CD4-positive, alpha-beta T cell (primary cell): ENCODE results near the gene MFAP5. TPM values are rescaled to one million over a fixed set of nuclear protein-coding genes. Genes with fewer than 3 reads are reported as not detected.

ENCODE experiments used
- ATAC-seq: fragments of 200-7000 bp; cut with Tn5 transposase; one replicate; pipeline ENCODE4 v1.10.0; 2022; ENCODE audit warnings: mild to moderate bottlenecking; ENCODE audit not compliant: poor library complexity
- CTCF ChIA-PET: fragments of 350-600 bp; sonication (Branson Sonifier 250); formaldehyde crosslinking; loops from one replicate; lab custom pipeline; 2021; ENCODE audit warnings: antibody characterized with exemption, inconsistent platforms; lab: Charles Lee
- POLR2A ChIA-PET: fragments of 350-600 bp; sonication (Branson Sonifier 250); formaldehyde crosslinking; loops from one replicate; lab custom pipeline; 2021; ENCODE audit warnings: antibody characterized with exemption, inconsistent platforms; lab: Charles Lee
- DNase-seq, 14 experiments: peaks; one replicate each; pipeline ENCODE4 v3.0.0-alpha.2; 2013 to 2020; ENCODE audit warnings: mixed read lengths in 2 of 14
- H3K27ac ChIP-seq, 2 donors: one replicate each; pipeline versions ENCODE4 v1.5.1 to v1.7.0; 2013; ENCODE audit warnings: low read length in 2 of 2, low read depth in 1 of 2, mild to moderate bottlenecking in 1 of 2
- H3K27me3 ChIP-seq, 2 experiments: 1 replicate in 1 of 2; 2 replicates in 1 of 2; pipeline versions ENCODE4 v1.6.1 to v1.7.0; 2013; ENCODE audit warnings: low read length in 2 of 2, control low read depth in 1 of 2, mild to moderate bottlenecking in 1 of 2, moderate library complexity in 1 of 2; ENCODE audit not compliant: insufficient read depth in 2 of 2, control insufficient read depth in 1 of 2
- H3K36me3 ChIP-seq: one replicate; pipeline ENCODE4 v1.6.1; 2013; ENCODE audit warnings: low read length, control low read depth; ENCODE audit not compliant: insufficient read depth
- H3K4me1 ChIP-seq: one replicate; pipeline ENCODE4 v1.6.1; 2013; ENCODE audit warnings: low read length, control low read depth; ENCODE audit not compliant: insufficient read depth
- H3K4me3 ChIP-seq: one replicate; pipeline ENCODE4 v1.5.1; 2013; ENCODE audit warnings: mild to moderate bottlenecking, low read length, moderate library complexity
- H3K9me3 ChIP-seq, 2 experiments: 1 replicate in 1 of 2; 2 replicates in 1 of 2; pipeline versions ENCODE4 v1.6.1 to v1.7.0; 2013; ENCODE audit warnings: low read length in 2 of 2, mild to moderate bottlenecking in 2 of 2, control low read depth in 1 of 2, moderate library complexity in 1 of 2; ENCODE audit not compliant: control insufficient read depth in 1 of 2, insufficient read depth in 1 of 2
- H3K27ac Mint-ChIP-seq: one replicate; pipeline ENCODE4 v1.8.0; 2020; ENCODE audit warnings: mixed read lengths
- H3K27me3 Mint-ChIP-seq: one replicate; pipeline ENCODE4 v1.8.0; 2021; ENCODE audit warnings: mixed read lengths
- H3K36me3 Mint-ChIP-seq: one replicate; pipeline ENCODE4 v1.8.0; 2021; ENCODE audit warnings: low read depth, mixed read lengths
- H3K4me1 Mint-ChIP-seq: one replicate; pipeline ENCODE4 v1.8.0; 2021; ENCODE audit warnings: low read depth, mixed read lengths
- H3K4me3 Mint-ChIP-seq: one replicate; pipeline ENCODE4 v1.8.0; 2020; ENCODE audit warnings: mild to moderate bottlenecking, mixed read lengths
- H3K9me3 Mint-ChIP-seq: one replicate; pipeline ENCODE4 v1.8.0; 2020; ENCODE audit warnings: mixed read lengths
- CTCF ChIP-seq: fragments of 200-600 bp; IDR thresholded peaks from one replicate; pipeline ENCODE4 v1.8.0; 2022; ENCODE audit warnings: antibody characterized with exemption, mild to moderate bottlenecking
- intact Hi-C, 2 experiments: fragments of 100-400 bp; cut with DNase I in 1 of 2; cut with micrococcal nuclease in 1 of 2; formaldehyde crosslinking; loops; one replicate each; pipeline versions ENCODE4 v1.15.1 to v1.9.0; 2023 to 2025; cut with DNase I, micrococcal nuclease
- total RNA-seq, 174 experiments: library from RNA in 2 of 174; stranded (reverse) in 2 of 174; gene quantifications; one replicate each; pipeline ENCODE4 v1.2.3 and lab custom pipeline; 2021 to 2026

Gene MFAP5
- total RNA-seq, 2 experiments from 2014 or later, result not detected

- H3K9me3 ChIP-seq, result no peaks in the 10 kb centered on the region
- no peaks in the 10 kb centered on the region for H3K27me3 ChIP-seq
- H3K4me1 ChIP-seq, result peaks cover 5% of the 10 kb centered on the region
- no peaks in the 10 kb centered on the region for H3K36me3 ChIP-seq
- TF ChIP-seq CTCF, result no peak
- no peak for ATAC-seq
- H3K27ac ChIP-seq, result no peak overlapping the region
- no peak overlapping the region for H3K4me3 Mint-ChIP-seq
- POLR2A ChIA-PET, result no interaction called here
- intact Hi-C loops, result loop anchor here in 1 of 2 experiments (10.0 kb wide), 2 partner anchors 145 to 1505 kb away; partner anchors contain the start of gene CLEC4E
- no peak overlapping the region for H3K27ac Mint-ChIP-seq
- H3K4me1 Mint-ChIP-seq, result peaks cover 16% of the 10 kb centered on the region
- CTCF ChIA-PET, result no interaction called here
- no peaks in the 10 kb centered on the region for H3K9me3 Mint-ChIP-seq
- no peaks in the 10 kb centered on the region for H3K36me3 Mint-ChIP-seq
- no peaks in the 10 kb centered on the region for H3K27me3 Mint-ChIP-seq
- no peak overlapping the region for H3K4me3 ChIP-seq
- no peak for DNase-seq
These were observed 27.1 kb upstream of the MFAP5 start for GRCh38 chr12:8689681-8690080.

DNA sequence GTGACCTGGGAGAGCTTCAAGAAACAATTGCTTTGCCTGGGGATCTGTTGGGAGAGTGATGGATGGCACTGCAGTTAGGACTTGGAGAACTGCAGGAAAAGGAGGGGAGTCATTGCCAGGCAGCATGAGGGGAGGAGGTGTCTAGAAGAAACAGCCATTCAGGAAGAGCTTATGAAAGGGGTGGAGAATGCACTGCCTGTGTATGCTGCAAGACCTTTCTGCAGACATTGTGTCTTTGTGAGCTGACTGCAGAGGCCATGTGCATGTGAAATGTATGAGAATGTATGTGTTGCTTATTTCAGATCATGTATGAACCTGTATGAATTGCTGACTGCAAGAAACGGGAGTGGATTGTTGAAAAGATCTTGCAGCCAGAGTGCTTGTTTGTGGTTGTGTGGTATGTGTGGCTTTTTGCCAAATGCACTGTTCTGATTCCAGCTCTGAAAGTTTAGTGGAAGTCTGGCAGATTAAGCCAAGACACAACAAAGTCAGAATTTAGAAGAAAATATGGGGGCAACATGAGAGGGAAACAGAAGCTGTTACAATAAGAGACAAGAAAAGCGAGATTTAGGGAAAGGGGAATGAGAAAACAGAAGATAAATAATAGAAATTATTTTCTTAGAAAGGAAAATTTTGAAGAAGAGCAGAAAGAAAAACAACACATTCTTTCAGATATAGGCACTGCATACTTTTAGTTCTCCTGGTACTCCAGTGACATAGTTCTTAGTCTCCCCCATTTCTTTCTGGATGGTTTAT lies 25.4 kb upstream of the MFAP5 start:
- H3K4me3 ChIP-seq, result no peak overlapping the region
- no peaks in the 10 kb centered on the region for H3K27me3 ChIP-seq
- H3K9me3 ChIP-seq, result no peaks in the 10 kb centered on the region
- H3K36me3 ChIP-seq, result no peaks in the 10 kb centered on the region
- H3K27ac ChIP-seq, result no peak overlapping the region
- Mint-ChIP-seq H3K4me3 (no peak overlapping the region), H3K4me1 (peaks cover 14% of the 10 kb centered on the region), H3K27me3 (no peaks in the 10 kb centered on the region), H3K36me3 (no peaks in the 10 kb centered on the region), H3K27ac (no peak overlapping the region), H3K9me3 (no peaks in the 10 kb centered on the region)
- ATAC-seq (peak; percentile 41), DNase-seq (peak in 2 of 14 experiments; percentile 7 to 19)
- no peak for TF ChIP-seq CTCF
- peaks cover 5% of the 10 kb centered on the region for H3K4me1 ChIP-seq
- intact Hi-C loops, result loop anchor here in 1 of 2 experiments (10.0 kb wide), 1 partner anchor 143 kb away; the partner anchor contains the start of gene CLEC4E
- ChIA-PET POLR2A (interaction anchor here (0.6 to 1.2 kb wide), 5 partner anchors 10 to 263 kb away, joined by 3 to 5 read pairs (median 3); partner anchors contain the start of gene RIMKLB), CTCF (interaction anchor here (0.6 kb wide), 1 partner anchor 117 kb away, joined by 3 read pairs; no protein-coding TSS in a partner anchor)

- Mint-ChIP-seq H3K36me3 (no peaks in the 10 kb centered on the region), H3K9me3 (no peaks in the 10 kb centered on the region), H3K4me1 (peaks cover 5% of the 10 kb centered on the region), H3K27ac (no peak overlapping the region), H3K27me3 (no peaks in the 10 kb centered on the region), H3K4me3 (no peak overlapping the region)
- Histone ChIP-seq H3K4me3 (no peak overlapping the region), H3K4me1 (peaks cover 9% of the 10 kb centered on the region), H3K27ac (no peak overlapping the region), H3K9me3 (no peaks in the 10 kb centered on the region), H3K36me3 (no peaks in the 10 kb centered on the region), H3K27me3 (no peaks in the 10 kb centered on the region)
- POLR2A ChIA-PET, result no interaction called here
- CTCF ChIA-PET, result interaction anchor here (1.9 kb wide), 1 partner anchor 206 kb away, joined by 4 read pairs; no protein-coding TSS in a partner anchor
- no peak for TF ChIP-seq CTCF
- no peak for DNase-seq
- ATAC-seq, result no peak
- intact Hi-C loops, result loop anchor here in 1 of 2 experiments (10.0 kb wide), 1 partner anchor 140 kb away; the partner anchor contains the start of gene CLEC4E
These were observed 22.4 kb upstream of the MFAP5 start for GRCh38 chr12:8685051-8685450.
